Mesenchymal stem cell (in vitro differentiated cells and primary cell): ENCODE measurements around the gene ADAM33.

ENCODE experiments used
- DNase-seq: peaks from one replicate; pipeline ENCODE4 v3.0.0-alpha.2; 2013
- H2AFZ ChIP-seq: one replicate; pipeline ENCODE4 v1.6.1; 2013; ENCODE audit warnings: low read depth, mild to moderate bottlenecking, control low read depth, inconsistent platforms, low read length, moderate library complexity
- H2AK5ac ChIP-seq: 2 replicates; pipeline ENCODE4 v1.6.1; 2013; ENCODE audit warnings: low read length, moderate library complexity, mild to moderate bottlenecking, inconsistent platforms; ENCODE audit not compliant: severe bottlenecking
- H2BK120ac ChIP-seq: one replicate; pipeline ENCODE4 v1.6.1; 2013; ENCODE audit warnings: low read depth, mild to moderate bottlenecking, inconsistent platforms, low read length, moderate library complexity
- H2BK12ac ChIP-seq, 2 experiments: one replicate each; pipeline ENCODE4 v1.6.1; 2013; ENCODE audit warnings: inconsistent platforms in 2 of 2, low read length in 2 of 2, mild to moderate bottlenecking in 2 of 2, moderate library complexity in 2 of 2, control low read depth in 1 of 2
- H2BK15ac ChIP-seq: one replicate; pipeline ENCODE4 v1.6.1; 2013; ENCODE audit warnings: mild to moderate bottlenecking, low read depth, inconsistent platforms; ENCODE audit not compliant: poor library complexity, severe bottlenecking
- H2BK5ac ChIP-seq: 2 replicates; pipeline ENCODE4 v1.6.1; 2013; ENCODE audit warnings: low read depth, mild to moderate bottlenecking, low read length, control low read depth, inconsistent platforms; ENCODE audit not compliant: poor library complexity, severe bottlenecking
- H3K14ac ChIP-seq, 2 experiments: one replicate each; pipeline ENCODE4 v1.6.1; 2013; ENCODE audit warnings: inconsistent platforms in 2 of 2, low read length in 2 of 2, control low read depth in 1 of 2, mild to moderate bottlenecking in 1 of 2, moderate library complexity in 1 of 2
- H3K18ac ChIP-seq, 2 experiments: one replicate each; pipeline ENCODE4 v1.6.1; 2013; ENCODE audit warnings: inconsistent platforms in 2 of 2, low read length in 2 of 2, control low read depth in 1 of 2, low read depth in 1 of 2, mild to moderate bottlenecking in 1 of 2
- H3K23ac ChIP-seq, 2 experiments: one replicate each; pipeline ENCODE4 v1.6.1; 2013; ENCODE audit warnings: inconsistent platforms in 2 of 2, low read length in 2 of 2, mild to moderate bottlenecking in 2 of 2, moderate library complexity in 2 of 2, control low read depth in 1 of 2
- H3K27ac ChIP-seq: 2 replicates; pipeline ENCODE4 v1.5.1; 2013; ENCODE audit warnings: mild to moderate bottlenecking, moderate library complexity, low read length, control low read depth, inconsistent platforms; ENCODE audit not compliant: poor library complexity, severe bottlenecking
- H3K27me3 ChIP-seq, 2 experiments: 2 replicates each; pipeline versions ENCODE4 v1.6.1 to v1.7.0; 2013; ENCODE audit warnings: low read length in 2 of 2, mild to moderate bottlenecking in 2 of 2, moderate library complexity in 2 of 2, control low read depth in 1 of 2, inconsistent platforms in 1 of 2; ENCODE audit not compliant: control insufficient read depth in 1 of 2, insufficient read depth in 1 of 2
- H3K36me3 ChIP-seq, 2 experiments: 2 replicates each; pipeline versions ENCODE4 v1.6.1 to v1.7.0; 2013; ENCODE audit warnings: low read length in 2 of 2, control low read depth in 1 of 2, inconsistent platforms in 1 of 2, low read depth in 1 of 2, mild to moderate bottlenecking in 1 of 2; ENCODE audit not compliant: insufficient read depth in 2 of 2, control insufficient read depth in 1 of 2
- H3K4ac ChIP-seq, 2 experiments: one replicate each; pipeline ENCODE4 v1.6.1; 2013; ENCODE audit warnings: inconsistent platforms in 2 of 2, low read length in 2 of 2, mild to moderate bottlenecking in 2 of 2, moderate library complexity in 2 of 2, control low read depth in 1 of 2, low read depth in 1 of 2
- H3K4me1 ChIP-seq: 2 replicates; pipeline ENCODE4 v1.6.1; 2013; ENCODE audit warnings: low read depth, low read length, control low read depth; ENCODE audit not compliant: control insufficient read depth, insufficient read depth
- H3K4me2 ChIP-seq: 2 replicates; pipeline ENCODE4 v1.6.1; 2013; ENCODE audit warnings: low read length, mild to moderate bottlenecking, inconsistent platforms; ENCODE audit not compliant: poor library complexity, severe bottlenecking
- H3K4me3 ChIP-seq, 2 experiments: 2 replicates each; pipeline versions ENCODE4 v1.5.1 to v1.7.0; 2013; ENCODE audit warnings: low read length in 2 of 2, mild to moderate bottlenecking in 2 of 2, control low read depth in 1 of 2, low read depth in 1 of 2; ENCODE audit not compliant: insufficient read depth in 1 of 2
- H3K79me1 ChIP-seq: replicated peaks from 2 replicates; pipeline ENCODE4 v1.6.1; 2013; ENCODE audit warnings: mild to moderate bottlenecking, control low read depth, low read length, inconsistent platforms; ENCODE audit not compliant: poor library complexity, severe bottlenecking
- H3K9ac ChIP-seq: 2 replicates; pipeline ENCODE4 v1.7.0; 2013; ENCODE audit warnings: mild to moderate bottlenecking, low read length, moderate library complexity
- H3K9me3 ChIP-seq: 2 replicates; pipeline ENCODE4 v1.7.0; 2013; ENCODE audit warnings: mild to moderate bottlenecking, low read length; ENCODE audit not compliant: control insufficient read depth
- H4K8ac ChIP-seq: one replicate; pipeline ENCODE4 v1.6.1; 2013; ENCODE audit warnings: inconsistent platforms, mild to moderate bottlenecking, low read length, moderate library complexity
- H4K91ac ChIP-seq: one replicate; pipeline ENCODE4 v1.6.1; 2013; ENCODE audit warnings: mild to moderate bottlenecking, low read length, inconsistent platforms
- WGBS: methylation state at CpG from one replicate; pipeline ENCODE4 v1.1.7; 2013; ENCODE audit warnings: mixed read lengths; 5-methylcytosine and 5-hydroxymethylcytosine counted together

Gene ADAM33

GRCh38 chr20:3673221-3674070, 8.4 kb downstream of the ADAM33 start:
- Histone ChIP-seq H3K36me3 (peaks cover 47 to 84% of the 10 kb centered on the region in 2 experiments), H3K4me3 (peak overlapping the region in 1 of 2 experiments; percentile 5), H2BK5ac (no peak overlapping the region), H3K14ac (no peak overlapping the region), H4K8ac (no peak overlapping the region), H2BK12ac (no peak overlapping the region), H3K27me3 (peaks cover 0 to 13% of the 10 kb centered on the region in 2 experiments), H3K4me1 (peaks cover 30% of the 10 kb centered on the region), H3K9me3 (no peaks in the 10 kb centered on the region), H3K4me2 (no peak overlapping the region), H2BK15ac (no peak overlapping the region), H3K4ac (no peak overlapping the region), H4K91ac (no peak overlapping the region), H2BK120ac (no peak overlapping the region), H3K79me1 (no peaks in the 10 kb centered on the region), H3K27ac (no peak overlapping the region), H2AFZ (no peak overlapping the region), H3K18ac (no peak overlapping the region), H3K23ac (no peak overlapping the region), H3K9ac (no peak overlapping the region), H2AK5ac (no peak overlapping the region)
- WGBS, result 57% methylated on average over 60 of the region's 90 CpGs
- DNase-seq, result no peak

- H3K4ac ChIP-seq, result no peak overlapping the region
- H3K18ac ChIP-seq, result no peak overlapping the region
- no peak overlapping the region for H3K4me3 ChIP-seq
- H2AK5ac ChIP-seq, result no peak overlapping the region
- peak overlapping the region; percentile 21 for H3K4me2 ChIP-seq
- no peak overlapping the region for H3K14ac ChIP-seq
- H3K36me3 ChIP-seq, result peaks cover 47 to 84% of the 10 kb centered on the region in 2 experiments
- 5% methylated on average over 58 of the region's 58 CpGs for WGBS
- no peak overlapping the region for H4K91ac ChIP-seq
- H3K23ac ChIP-seq, result no peak overlapping the region
- H2AFZ ChIP-seq, result no peak overlapping the region
- H3K79me1 ChIP-seq, result no peaks in the 10 kb centered on the region
- no peak overlapping the region for H2BK120ac ChIP-seq
- H3K9ac ChIP-seq, result no peak overlapping the region
- H3K27me3 ChIP-seq, result peaks cover 0 to 15% of the 10 kb centered on the region in 2 experiments
- no peaks in the 10 kb centered on the region for H3K9me3 ChIP-seq
- no peak overlapping the region for H2BK15ac ChIP-seq
- H2BK5ac ChIP-seq, result no peak overlapping the region
- H3K27ac ChIP-seq, result no peak overlapping the region
- peaks cover 22% of the 10 kb centered on the region for H3K4me1 ChIP-seq
- H4K8ac ChIP-seq, result no peak overlapping the region
- H2BK12ac ChIP-seq, result no peak overlapping the region
- DNase-seq, result no peak
Measured at GRCh38 chr20:3672547-3673171, 9.2 kb downstream of the ADAM33 start.

GRCh38 chr20:3671986-3672546, 9.7 kb downstream of the ADAM33 start:
- Histone ChIP-seq H3K4me3 (no peak overlapping the region), H2BK120ac (no peak overlapping the region), H3K79me1 (no peaks in the 10 kb centered on the region), H3K27me3 (peaks cover 0 to 15% of the 10 kb centered on the region in 2 experiments), H3K4me1 (peaks cover 19% of the 10 kb centered on the region), H3K36me3 (peaks cover 46 to 78% of the 10 kb centered on the region in 2 experiments), H3K23ac (no peak overlapping the region), H4K91ac (no peak overlapping the region), H3K27ac (no peak overlapping the region), H2BK5ac (no peak overlapping the region), H3K4me2 (no peak overlapping the region), H3K14ac (no peak overlapping the region), H3K4ac (no peak overlapping the region), H3K9me3 (no peaks in the 10 kb centered on the region), H2AFZ (no peak overlapping the region), H2BK12ac (no peak overlapping the region), H2AK5ac (no peak overlapping the region), H3K9ac (no peak overlapping the region), H3K18ac (no peak overlapping the region), H2BK15ac (peak overlapping the region; percentile 28), H4K8ac (no peak overlapping the region)
- 48% methylated on average over 23 of the region's 23 CpGs for WGBS
- DNase-seq, result no peak

- Histone ChIP-seq H3K27ac (no peak overlapping the region), H3K36me3 (peaks cover 44 to 71% of the 10 kb centered on the region in 2 experiments), H4K91ac (no peak overlapping the region), H3K79me1 (no peaks in the 10 kb centered on the region), H3K4me3 (no peak overlapping the region), H2BK120ac (no peak overlapping the region), H3K9ac (no peak overlapping the region), H2BK5ac (no peak overlapping the region), H3K9me3 (no peaks in the 10 kb centered on the region), H3K4me2 (no peak overlapping the region), H3K4ac (no peak overlapping the region), H2BK12ac (no peak overlapping the region), H2AFZ (no peak overlapping the region), H3K4me1 (peaks cover 18% of the 10 kb centered on the region), H3K23ac (no peak overlapping the region), H4K8ac (no peak overlapping the region), H3K14ac (no peak overlapping the region), H3K18ac (no peak overlapping the region), H2AK5ac (no peak overlapping the region), H3K27me3 (peaks cover 0 to 15% of the 10 kb centered on the region in 2 experiments), H2BK15ac (no peak overlapping the region)
- 79% methylated on average over 10 of the region's 10 CpGs for WGBS
- DNase-seq, result no peak
Measured at GRCh38 chr20:3670945-3671344, 10.9 kb downstream of the ADAM33 start.
